Mesodermal cell (in vitro differentiated cells): ENCODE results near the gene KDSR.

Experiments used
- H3K27ac ChIP-seq: 2 replicates; pipeline ENCODE4 v1.7.0; 2013; ENCODE audit warnings: mild to moderate bottlenecking, low read depth, low read length, moderate library complexity; ENCODE audit not compliant: severe bottlenecking
- H3K36me3 ChIP-seq: 2 replicates; pipeline ENCODE4 v1.7.1; 2013; ENCODE audit warnings: mild to moderate bottlenecking, low read length, moderate library complexity; ENCODE audit not compliant: control insufficient read depth, insufficient read depth
- H3K4me1 ChIP-seq: one replicate; pipeline ENCODE4 v1.7.1; 2013; ENCODE audit warnings: mild to moderate bottlenecking, low read length; ENCODE audit not compliant: insufficient read depth, control insufficient read depth, poor library complexity, severe bottlenecking
- H3K4me3 ChIP-seq: 2 replicates; pipeline ENCODE4 v1.7.0; 2013; ENCODE audit warnings: low read length, control low read depth, mild to moderate bottlenecking; ENCODE audit not compliant: insufficient read depth, poor library complexity, severe bottlenecking; ENCODE audit errors: extremely low read depth
- H3K9me3 ChIP-seq: 2 replicates; pipeline ENCODE4 v1.7.1; 2013; ENCODE audit warnings: mild to moderate bottlenecking, low read length, moderate library complexity; ENCODE audit not compliant: control insufficient read depth
- WGBS, 2 experiments: methylation state at CpG; one replicate each; pipeline ENCODE4 v1.1.5; 2013; ENCODE audit warnings: missing lambda C conversion rate in 2 of 2; ENCODE audit not compliant: insufficient coverage in 2 of 2; 5-methylcytosine and 5-hydroxymethylcytosine counted together

KDSR gene

DNA sequence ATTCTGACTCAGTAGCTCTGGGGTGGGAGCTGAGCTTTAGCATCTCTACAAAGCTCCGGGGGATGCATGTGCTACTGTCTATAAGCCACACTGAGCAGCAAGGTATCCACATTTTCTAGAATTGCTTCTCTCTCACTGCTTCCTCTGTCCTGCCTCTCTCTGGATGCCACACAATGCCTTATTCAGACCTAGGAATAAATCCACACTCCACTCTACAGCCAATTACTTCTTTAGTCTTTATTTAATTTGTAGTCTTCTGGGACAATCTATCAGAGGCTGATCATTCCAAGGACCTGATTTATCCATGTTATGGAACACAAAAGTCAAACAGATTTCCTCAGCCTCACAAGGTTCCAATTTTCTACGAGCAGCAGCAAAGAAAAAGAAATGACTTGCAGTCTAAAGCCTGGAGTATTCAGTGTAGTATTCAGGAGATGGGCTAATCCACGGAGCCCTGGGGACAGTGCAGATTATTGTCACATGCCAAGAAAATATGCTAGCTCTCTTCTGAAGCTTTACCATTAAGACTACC is 51.8 kb downstream of the KDSR start:
- H3K27ac ChIP-seq = no peak overlapping the region
- peaks cover 3% of the 10 kb centered on the region for H3K4me1 ChIP-seq
- 86% methylated on average over 1 to 2 of the region's 3 CpGs for WGBS, 2 experiments
- H3K9me3 ChIP-seq = no peaks in the 10 kb centered on the region
- H3K36me3 ChIP-seq = no peaks in the 10 kb centered on the region
- no peak overlapping the region for H3K4me3 ChIP-seq

DNA sequence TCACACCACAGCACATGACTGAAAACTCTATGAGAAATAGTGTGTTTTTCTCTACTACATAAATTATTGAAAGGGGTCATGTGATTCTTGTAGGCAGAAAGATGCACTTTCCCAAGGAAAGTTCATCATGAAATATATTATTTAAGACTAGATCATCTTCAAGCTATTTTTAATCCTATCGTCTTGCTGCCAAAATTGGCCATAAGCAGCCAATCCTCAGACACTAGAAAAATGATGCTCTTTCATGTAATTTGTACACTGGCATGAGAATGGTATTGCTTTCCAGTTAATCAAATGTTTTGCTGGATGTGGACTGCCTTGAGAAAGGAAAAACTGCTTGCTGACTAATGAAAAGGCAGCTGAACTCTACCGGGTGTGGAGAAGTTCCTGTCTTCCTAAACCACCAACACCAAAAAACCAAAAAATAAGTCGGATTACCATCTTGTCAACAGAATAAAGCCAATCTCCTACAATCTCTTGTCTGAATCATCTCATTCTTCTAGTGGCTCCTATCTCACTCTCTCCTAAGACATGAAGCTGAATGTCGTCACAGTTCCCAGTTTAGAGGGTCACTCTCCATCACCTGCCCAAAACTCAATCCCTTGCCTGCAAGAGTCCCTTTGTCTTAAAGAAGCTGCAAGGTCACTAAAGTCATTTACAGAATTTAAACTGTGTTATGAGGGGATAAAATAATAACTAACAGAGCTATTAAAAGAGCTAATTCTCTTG is 52.8 kb downstream of the KDSR start:
- H3K36me3 ChIP-seq = no peaks in the 10 kb centered on the region
- no peak overlapping the region for H3K27ac ChIP-seq
- 78 to 94% methylated on average over 2 to 3 of the region's 4 CpGs for WGBS, 2 experiments
- H3K4me1 ChIP-seq = peaks cover 3% of the 10 kb centered on the region
- no peaks in the 10 kb centered on the region for H3K9me3 ChIP-seq
- no peak overlapping the region for H3K4me3 ChIP-seq

DNA sequence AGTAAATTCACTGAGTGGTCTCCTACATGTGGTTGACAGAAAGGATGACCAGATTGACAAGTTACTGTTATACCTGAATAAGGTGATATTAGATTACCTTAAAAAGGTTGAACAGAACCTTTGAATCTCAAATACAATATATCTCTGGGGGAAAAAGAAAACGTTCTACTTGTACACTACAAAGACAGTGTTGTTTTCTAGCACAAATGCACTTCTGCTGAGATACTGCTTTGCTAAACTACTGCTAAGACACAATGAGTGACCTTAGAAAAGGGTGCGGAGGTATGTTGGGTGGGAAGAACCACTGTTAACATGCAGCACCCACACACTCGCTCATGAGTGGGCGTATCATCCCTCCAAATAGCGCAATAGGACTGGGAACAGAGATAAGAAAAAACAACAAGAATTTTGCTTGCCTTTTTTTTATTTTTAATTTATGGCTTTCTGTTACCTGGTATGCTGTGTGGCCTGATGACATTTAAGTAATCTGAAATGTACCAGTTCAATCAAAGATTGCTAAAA is 53.5 kb downstream of the KDSR start:
- Histone ChIP-seq H3K27ac (no peak overlapping the region), H3K9me3 (no peaks in the 10 kb centered on the region), H3K4me3 (no peak overlapping the region), H3K36me3 (no peaks in the 10 kb centered on the region), H3K4me1 (no peaks in the 10 kb centered on the region)
- 100% methylated on average over 1 to 4 of the region's 5 CpGs for WGBS, 2 experiments

- H3K27ac ChIP-seq = no peak overlapping the region
- no peaks in the 10 kb centered on the region for H3K9me3 ChIP-seq
- H3K4me3 ChIP-seq = no peak overlapping the region
- H3K36me3 ChIP-seq = no peaks in the 10 kb centered on the region
- H3K4me1 ChIP-seq = no peaks in the 10 kb centered on the region
- WGBS, 2 experiments = 85 to 89% methylated on average over 4 of the region's 5 CpGs
Observed at GRCh38 chr18:63312737-63313395, 54.1 kb downstream of the KDSR start.

GRCh38 chr18:63312019-63312409 is 55.0 kb downstream of the KDSR start:
- no peaks in the 10 kb centered on the region for H3K36me3 ChIP-seq
- no peaks in the 10 kb centered on the region for H3K9me3 ChIP-seq
- WGBS, 2 experiments = 100% methylated on average over 1 of the region's 3 CpGs; no CpG with 5 or more reads in 1 of the 2 experiments
- no peak overlapping the region for H3K27ac ChIP-seq
- H3K4me3 ChIP-seq = no peak overlapping the region
- H3K4me1 ChIP-seq = peaks cover 6% of the 10 kb centered on the region

- Histone ChIP-seq H3K27ac (no peak overlapping the region), H3K4me3 (no peak overlapping the region), H3K9me3 (no peaks in the 10 kb centered on the region), H3K36me3 (no peaks in the 10 kb centered on the region), H3K4me1 (peaks cover 7% of the 10 kb centered on the region)
- WGBS, 2 experiments = 100% methylated on average over 3 to 4 of the region's 8 CpGs
Observed at GRCh38 chr18:63311118-63312018, 55.6 kb downstream of the KDSR start.

DNA sequence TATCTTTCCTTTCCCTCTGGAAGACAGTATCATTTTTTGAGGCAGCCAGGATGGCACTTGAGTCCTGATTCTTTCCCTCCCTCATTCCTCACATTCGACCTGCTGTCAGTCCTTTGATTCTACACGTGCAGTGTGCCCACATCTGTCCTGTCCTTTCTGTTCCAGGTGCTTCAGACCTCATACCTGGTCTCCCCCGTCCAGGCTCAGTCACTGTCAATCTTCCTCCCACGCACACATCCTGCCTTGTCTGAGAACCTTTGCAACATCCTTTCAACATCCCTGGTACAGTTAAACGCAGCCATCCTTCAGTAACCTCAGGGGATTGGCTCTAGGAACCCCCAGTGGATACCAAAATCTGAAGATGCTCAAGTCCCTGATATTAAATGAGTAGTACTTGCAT is 57.6 kb downstream of the KDSR start:
- H3K36me3 ChIP-seq = no peaks in the 10 kb centered on the region
- WGBS, 2 experiments = 89 to 95% methylated on average over 5 of the region's 5 CpGs

DNA sequence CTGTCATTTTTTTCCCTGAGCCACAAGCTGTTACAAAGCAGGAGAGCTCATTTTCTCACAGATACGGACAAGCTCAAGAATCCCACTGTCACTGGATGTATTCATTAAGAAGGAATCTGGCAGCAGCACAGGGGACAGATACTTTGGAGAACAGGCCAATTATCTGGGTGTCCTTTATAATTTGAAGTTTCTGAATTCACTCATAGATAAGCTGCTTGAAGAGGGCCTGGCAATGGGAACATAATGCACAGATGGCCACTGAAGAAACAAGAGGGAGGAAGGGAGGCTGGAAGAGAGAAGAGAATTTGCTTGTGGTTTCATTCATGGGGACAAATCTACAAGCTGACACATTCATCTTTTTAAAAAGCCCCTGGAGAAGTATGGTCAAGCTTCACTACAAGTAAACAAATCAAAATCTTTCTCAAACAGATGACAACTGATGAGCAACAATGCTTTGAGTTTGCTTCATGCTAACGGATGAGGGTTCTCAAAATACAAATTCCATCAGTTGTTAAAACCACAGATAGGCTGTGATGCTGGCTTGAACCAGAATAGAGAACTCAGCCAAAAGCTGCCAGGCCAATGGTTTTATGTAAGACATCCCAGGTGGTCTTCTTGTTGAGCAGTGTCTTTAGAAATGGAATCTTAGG is 59.3 kb downstream of the KDSR start:
- Histone ChIP-seq H3K36me3 (no peaks in the 10 kb centered on the region), H3K27ac (no peak overlapping the region)
- 79 to 93% methylated on average over 2 of the region's 2 CpGs for WGBS, 2 experiments

More for the DNA sequence above, 57.6 kb downstream of the KDSR start:
- Histone ChIP-seq H3K4me1 (peaks cover 7% of the 10 kb centered on the region), H3K4me3 (no peak overlapping the region), H3K9me3 (no peaks in the 10 kb centered on the region), H3K27ac (no peak overlapping the region)

DNA sequence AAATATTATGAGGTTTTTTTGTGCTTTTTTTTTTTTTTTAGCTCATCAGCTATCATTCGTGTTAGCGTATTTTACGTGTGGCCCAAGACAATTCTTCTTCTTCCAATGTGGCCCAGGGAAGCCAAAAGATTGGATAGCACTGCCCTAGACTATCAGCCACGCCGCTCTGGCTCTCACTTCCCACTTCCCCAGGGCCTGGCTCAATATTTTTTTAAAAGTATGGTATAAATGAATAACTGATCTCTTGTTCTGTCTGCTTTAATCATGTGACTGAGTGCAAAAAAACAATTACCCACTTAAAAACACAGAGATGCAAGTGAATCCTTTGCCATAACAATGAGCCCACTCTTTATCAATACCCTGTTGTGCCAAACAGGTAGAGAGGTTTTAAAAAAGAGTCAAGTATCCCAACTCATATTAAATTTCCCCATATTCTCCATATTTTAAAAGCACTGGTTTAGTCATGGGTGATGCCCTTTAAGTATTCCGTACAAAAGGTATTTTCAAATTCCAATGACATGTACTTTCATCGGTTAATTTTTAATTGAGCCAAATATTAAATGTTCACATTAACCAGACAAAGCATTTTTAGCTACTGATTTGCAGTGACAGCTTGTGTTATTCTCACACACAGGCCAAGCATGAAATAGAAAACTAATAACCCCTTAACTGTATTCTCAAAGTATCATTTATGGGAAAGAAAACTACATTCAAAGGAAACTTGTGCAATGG is 60.0 kb downstream of the KDSR start:
- Histone ChIP-seq H3K4me3 (no peak overlapping the region), H3K36me3 (no peaks in the 10 kb centered on the region), H3K4me1 (peaks cover 12% of the 10 kb centered on the region), H3K27ac (no peak overlapping the region), H3K9me3 (no peaks in the 10 kb centered on the region)
- 93 to 100% methylated on average over 2 to 5 of the region's 7 CpGs for WGBS, 2 experiments

More for the DNA sequence above, 59.3 kb downstream of the KDSR start:
- H3K4me1 ChIP-seq = peaks cover 11% of the 10 kb centered on the region
- H3K9me3 ChIP-seq = no peaks in the 10 kb centered on the region
- no peak overlapping the region for H3K4me3 ChIP-seq
